NCI-H1436 treated with DMSO at 0.1 percent for 48 hours (cell line): ENCODE data around the gene EIPR1.
A peak's percentile ranks its signal among the peaks of the same experiment; 100 is the strongest.
"Not testable (repeated sequence)": the region's sequence is repeated elsewhere in the genome, so short reads cannot be mapped to it uniquely, and the experiment has no call there.

Source experiments
- DNase-seq: peaks from one replicate; lab custom pipeline; 2025; lab: John Stamatoyannopoulos, UW

Gene EIPR1

DNA sequence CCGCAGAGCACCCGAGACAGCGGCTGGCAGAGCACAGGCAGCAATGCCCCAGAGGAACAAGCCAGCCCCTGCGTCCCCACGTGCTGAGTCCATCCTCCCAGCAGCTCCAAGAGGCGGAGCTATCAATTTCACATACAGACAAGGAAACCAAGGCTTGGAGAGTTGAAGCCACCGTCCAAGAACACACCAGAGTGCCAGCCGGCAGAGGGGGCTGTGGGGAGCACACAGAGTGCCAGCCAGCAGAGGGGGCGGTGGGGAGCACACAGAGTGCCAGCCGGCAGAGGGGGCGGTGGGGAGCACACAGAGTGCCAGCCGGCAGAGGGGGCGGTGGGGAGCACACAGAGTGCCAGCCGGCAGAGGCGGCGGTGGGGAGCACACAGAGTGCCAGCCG is 91.0 kb downstream of the EIPR1 start:
- not testable (repeated sequence) for DNase-seq

DNA sequence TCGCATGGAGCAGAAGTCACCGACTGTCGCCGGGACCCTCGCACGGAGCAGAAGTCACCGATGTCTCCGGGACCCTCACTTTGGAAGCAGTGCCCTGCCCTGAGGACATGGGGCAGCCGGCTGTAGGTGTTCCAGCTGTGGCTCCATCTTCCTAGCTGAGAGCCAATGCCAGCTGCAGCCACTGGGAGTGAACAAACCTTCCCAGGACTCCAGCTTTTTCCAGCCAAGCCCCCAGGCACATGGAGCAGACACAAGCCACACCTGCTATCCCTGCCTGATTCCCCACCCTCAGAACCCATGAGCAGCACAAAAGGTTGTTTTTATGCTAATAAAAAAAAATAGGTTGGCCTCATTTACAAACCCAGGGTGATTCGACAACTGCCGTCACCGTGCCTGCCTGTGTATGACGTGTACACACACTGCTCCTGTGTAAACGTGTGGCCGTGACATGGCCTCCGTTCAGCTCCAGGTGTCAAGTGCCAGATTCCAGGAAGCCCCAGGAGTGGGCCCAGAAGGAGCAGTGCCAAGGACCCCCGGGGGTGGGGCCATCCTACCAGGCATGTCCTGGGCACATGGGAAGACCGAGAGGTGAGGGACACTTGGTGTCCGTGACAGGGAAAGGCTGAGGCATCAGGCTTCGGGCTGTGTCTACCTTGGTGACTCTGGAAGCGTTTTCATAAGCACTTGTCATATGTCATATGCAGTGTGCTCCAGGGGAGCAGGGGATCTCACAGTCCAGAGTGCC is 91.5 kb downstream of the EIPR1 start:
- no peak for DNase-seq

- DNase-seq: no peak
Observed at GRCh38 chr2:3284657-3285630, 92.7 kb downstream of the EIPR1 start.

DNA sequence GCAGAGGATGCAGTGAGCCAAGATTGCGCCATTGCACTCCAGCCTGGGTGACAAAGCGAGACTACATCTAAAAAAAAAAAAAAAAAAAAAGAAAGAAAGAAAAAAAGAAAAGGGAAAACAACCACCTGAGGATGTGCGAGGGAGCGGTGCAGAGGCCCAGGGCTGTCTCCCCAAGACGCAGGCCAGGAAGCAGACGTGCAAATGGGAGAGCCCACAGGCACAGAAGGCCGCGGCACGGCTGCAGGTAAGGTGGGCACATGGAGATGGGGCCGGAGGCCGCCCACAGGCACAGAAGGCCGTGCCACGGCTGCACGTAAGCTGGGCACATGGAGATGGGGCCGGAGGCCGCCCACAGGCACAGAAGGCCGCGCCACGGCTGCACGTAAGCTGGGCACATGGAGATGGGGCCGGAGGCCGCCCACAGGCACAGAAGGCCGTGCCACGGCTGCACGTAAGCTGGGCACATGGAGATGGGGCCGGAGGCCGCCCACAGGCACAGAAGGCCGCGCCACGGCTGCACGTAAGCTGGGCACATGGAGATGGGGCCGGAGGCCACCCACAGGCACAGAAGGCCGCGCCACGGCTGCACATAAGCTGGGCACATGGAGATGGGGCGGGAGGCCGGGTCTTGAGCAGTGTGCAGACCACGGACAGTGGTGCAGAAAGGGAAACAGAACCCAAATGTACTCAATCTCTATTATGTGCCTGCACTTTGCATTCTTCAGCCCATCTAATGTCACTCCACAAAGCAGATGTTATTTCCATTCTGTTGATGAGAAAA is 93.6 kb downstream of the EIPR1 start:
- DNase-seq: not testable (repeated sequence)

DNA sequence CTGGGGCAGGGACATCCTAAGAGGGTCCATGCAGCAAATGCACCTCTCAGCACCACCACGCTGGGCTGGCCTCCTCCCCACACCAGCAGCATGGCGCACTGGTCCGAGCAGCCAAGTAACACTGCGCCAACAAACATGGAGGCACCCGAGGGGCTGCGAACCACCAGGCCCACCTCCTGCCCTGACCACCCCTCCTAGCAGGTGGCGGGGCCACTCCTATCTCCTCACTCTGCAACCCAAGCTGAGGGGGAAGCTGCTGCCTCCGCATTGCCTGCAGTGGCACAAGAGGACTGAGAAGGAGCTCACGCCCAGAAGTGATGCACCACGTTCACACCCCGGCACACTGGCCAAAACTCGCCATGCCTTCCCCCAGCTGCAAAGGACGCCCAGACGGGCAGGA is 94.4 kb downstream of the EIPR1 start:
- no peak for DNase-seq

DNA sequence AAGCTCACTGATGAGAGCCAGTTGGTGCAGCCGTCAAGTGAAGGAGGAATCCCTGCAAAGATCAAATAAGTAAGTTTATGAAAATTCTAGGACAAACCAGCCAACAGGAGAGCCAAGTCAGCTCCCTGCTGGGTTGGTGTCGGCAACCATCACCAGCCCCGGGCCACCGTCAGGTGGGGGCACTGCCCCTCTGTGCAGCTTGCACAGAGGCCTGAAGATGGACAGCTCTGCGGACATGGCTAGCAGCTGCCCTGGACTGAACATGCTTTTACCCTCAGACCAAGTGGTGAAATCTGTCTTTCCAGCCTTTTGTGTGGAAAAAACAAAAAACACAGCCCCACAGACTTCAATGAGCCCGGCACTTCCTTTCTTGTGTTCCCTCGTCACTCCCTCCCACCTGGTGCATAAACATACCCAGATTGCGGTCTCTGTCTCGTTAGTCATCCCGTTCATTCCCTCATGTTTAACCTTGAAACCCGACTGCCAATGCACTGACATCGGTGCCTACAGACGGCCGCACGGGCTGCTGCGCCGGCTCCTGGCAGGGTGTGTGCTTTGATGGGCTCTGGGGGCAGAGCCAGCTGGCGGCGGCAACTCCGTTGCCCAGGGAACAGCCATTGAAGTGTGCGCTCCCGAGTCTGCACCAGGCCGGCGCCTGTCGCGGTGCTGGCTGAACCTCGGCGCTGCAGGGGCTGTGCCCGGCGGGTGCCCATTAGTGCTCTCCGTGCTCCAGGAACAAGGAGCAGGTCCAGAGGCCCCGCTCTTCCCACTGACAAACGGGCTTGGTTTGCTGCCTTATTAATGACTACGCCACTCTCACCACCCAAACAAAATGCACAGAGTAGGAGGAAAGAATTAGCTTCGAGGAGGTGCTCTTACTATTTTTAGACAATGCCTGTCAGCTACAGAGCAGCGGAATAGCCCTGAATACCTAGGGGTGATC is 95.3 kb downstream of the EIPR1 start:
- peak; percentile 15 for DNase-seq

- no peak for DNase-seq
Observed at GRCh38 chr2:3280683-3281520, 96.7 kb downstream of the EIPR1 start.

DNA sequence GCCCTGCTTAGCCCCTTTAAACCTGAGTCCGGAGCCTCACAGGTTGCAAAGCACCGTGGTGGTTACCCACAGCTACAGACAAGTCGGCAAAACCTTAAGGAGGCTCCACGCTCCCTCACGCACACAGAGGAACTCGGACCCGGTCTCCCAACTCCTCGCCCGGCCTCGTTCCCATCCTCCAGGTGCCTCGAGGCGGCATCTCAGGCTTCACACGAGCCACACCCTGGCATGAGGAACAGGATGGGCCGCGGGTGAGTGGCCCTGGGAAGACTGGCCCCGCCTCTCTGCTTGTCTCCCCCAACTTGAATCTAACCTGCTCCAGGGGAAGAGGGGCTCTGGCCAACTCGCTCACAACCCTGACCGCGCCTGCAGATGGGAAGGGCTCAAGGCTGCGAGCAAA is 97.4 kb downstream of the EIPR1 start:
- DNase-seq: no peak

DNA sequence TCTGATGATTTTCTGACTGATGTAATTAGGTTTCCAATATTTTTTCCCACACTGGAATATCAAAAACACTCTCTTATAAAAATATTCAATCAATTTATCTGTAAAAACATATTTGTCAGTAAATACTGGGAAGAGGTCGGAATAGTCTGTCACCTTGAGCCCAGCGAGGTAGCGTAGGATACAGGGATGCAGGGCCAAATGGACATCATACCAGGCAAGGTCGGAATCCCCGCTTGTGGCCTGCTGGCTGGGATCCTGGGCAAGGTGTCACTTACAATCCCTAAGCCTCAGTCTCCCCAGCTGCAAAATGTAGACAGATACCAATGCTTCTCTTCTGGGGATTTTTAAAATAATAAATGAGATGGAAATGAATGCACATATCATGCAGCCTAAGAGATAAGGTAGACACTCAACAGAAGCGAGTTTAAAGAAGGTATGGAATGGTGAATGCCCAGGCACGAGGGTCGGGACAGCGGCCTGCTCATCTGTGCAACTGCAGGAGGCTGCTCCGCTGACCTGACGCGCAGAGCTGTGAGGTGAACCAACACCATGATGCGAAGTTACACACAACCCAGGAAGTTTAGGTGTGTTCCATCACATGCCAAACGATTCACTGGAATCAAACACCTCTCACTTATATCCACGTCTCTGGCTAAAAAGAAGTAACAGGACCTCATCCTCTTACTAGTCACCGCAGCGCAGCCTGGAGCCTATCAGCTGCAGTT is 98.2 kb downstream of the EIPR1 start:
- DNase-seq: no peak

DNA sequence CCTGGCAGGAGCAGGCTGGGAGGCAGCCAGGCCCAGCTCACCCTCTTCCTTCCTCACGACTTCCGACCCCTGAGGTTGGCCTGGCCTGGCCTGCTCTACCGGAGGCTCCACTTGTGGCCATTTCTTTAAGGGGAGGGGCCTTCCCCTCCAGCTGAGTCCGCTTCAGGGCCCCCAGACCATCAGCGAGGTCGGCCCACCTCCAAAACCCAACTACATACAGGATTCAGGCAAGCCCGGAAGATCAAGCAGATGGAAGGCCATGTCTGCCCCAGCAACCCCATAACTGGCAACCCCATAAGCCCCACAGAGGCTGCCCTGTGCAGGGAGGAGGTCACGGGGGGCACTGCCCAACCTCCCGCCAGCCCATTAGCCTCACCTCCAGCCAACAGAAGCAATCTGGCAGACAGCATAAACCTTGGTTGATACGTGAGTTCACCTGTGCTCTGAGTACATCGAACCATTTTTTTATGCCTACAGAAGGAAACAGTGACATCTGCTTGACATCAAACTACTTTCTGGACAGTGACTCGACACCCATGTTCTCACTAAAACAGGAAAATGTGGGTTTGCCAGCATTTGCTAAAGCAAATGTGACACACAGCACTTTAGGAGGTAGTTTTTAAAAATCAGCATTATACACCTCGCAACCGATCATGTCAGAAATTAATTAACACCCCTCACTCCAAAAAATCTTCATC is 98.9 kb downstream of the EIPR1 start:
- no peak for DNase-seq

GRCh38 chr2:3277748-3278520 is 99.7 kb downstream of the EIPR1 start:
- no peak for DNase-seq

- DNase-seq: no peak
Observed at GRCh38 chr2:3277050-3277747, 100.4 kb downstream of the EIPR1 start.

- no peak for DNase-seq
Observed at GRCh38 chr2:3272761-3273160, 104.9 kb downstream of the EIPR1 start.

DNA sequence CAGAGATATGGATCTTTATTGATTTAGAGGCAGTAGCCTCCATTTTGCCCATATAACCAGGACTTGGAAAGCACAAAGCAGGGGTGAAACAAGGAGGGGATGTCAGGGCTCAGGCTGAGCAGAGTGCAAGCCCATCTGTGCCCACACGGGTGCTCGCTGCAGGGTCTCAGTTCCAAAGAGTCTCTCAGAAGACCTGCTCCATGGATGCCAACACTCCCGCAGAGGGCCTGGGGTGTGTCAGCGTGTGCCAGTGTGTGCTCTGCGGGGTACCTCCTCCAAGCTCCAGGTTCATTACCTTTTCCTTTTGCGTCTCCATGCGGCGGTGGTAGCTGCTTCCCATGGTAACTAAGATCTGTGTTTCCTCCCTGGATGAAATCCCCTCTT is 107.5 kb downstream of the EIPR1 start:
- no peak for DNase-seq

DNA sequence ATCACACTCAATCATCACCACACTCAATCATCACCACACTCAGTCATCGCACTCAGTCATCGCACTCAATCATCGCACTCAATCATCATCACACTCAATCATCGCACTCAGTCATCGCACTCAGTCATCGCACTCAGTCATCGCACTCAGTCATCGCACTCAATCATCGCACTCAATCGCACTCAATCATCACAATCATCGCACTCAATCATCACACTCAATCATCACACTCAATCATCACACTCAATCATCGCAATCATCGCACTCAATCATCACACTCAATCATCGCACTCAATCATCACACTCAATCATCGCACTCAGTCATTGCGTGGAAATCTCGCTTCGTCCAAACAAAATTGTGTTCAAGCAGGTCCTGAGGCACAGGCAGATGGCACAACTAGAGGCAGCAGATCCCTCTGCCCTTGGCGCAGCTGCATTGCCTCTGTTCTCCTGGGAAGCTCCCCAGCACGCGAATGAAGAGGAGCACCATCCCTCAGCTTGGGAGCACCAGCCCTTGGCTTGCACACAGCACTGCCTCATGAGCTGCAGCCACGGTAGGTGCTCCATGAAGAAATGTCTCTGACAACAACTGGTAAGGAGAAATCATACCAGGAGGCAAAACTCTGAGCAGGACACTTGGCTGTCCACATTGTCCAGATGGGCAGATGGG is 108.1 kb downstream of the EIPR1 start:
- no peak for DNase-seq

GRCh38 chr2:3268705-3269029 is 109.0 kb downstream of the EIPR1 start:
- DNase-seq: no peak
